Transverse colon (tissue), 4 donors: Measurements from ENCODE around the gene PPP1R9A. TPM values are rescaled to one million over a fixed set of nuclear protein-coding genes. Genes with fewer than 3 reads are reported as not detected.

Experiments used
- DNase-seq: peaks from one replicate; pipeline ENCODE4 v3.0.0-alpha.2; 2019
- H3K27ac ChIP-seq, 4 donors: fragments of 200-600 bp; sonication (generic); 2 replicates each; pipeline ENCODE4 v1.5.1; 2016 to 2018; ENCODE audit warnings: inconsistent platforms in 4 of 4
- H3K27me3 ChIP-seq: fragments of 200-600 bp; sonication (generic); 2 replicates; pipeline ENCODE4 v1.5.1; 2017; ENCODE audit warnings: inconsistent platforms
- H3K36me3 ChIP-seq, 4 donors: fragments of 200-600 bp; sonication (generic); 2 replicates each; pipeline ENCODE4 v1.5.1; 2017 to 2019; ENCODE audit warnings: inconsistent platforms in 4 of 4
- H3K4me1 ChIP-seq, 4 donors: fragments of 200-600 bp; sonication (generic); 2 replicates each; pipeline ENCODE4 v1.5.1; 2017 to 2020; ENCODE audit warnings: inconsistent platforms in 4 of 4
- H3K4me3 ChIP-seq, 4 donors: fragments of 200-600 bp; sonication (generic); 1 replicate in 1 of 4; 2 replicates in 3 of 4; pipeline versions ENCODE4 v1.5.1 to v1.6.1; 2017 to 2019; ENCODE audit warnings: inconsistent platforms in 4 of 4
- H3K9me3 ChIP-seq, 2 donors: fragments of 200-600 bp; sonication (generic); 2 replicates each; pipeline ENCODE4 v1.5.1; 2017 to 2019; ENCODE audit warnings: inconsistent platforms in 2 of 2
- EP300 ChIP-seq: sonication (generic); formaldehyde crosslinking; IDR thresholded peaks from one replicate; pipeline ENCODE4 v1.6.1; 2017; ENCODE audit warnings: antibody characterized with exemption, low read depth
- POLR2A ChIP-seq: fragments of 450-650 bp; IDR thresholded peaks from one replicate; pipeline ENCODE4 v1.6.1; 2016; ENCODE audit warnings: antibody characterized with exemption, mild to moderate bottlenecking, moderate library complexity
- POLR2AphosphoS5 ChIP-seq, 3 donors: sonication (generic); formaldehyde crosslinking; IDR thresholded peaks; one replicate each; pipeline ENCODE4 v1.6.1; 2016; ENCODE audit warnings: antibody characterized with exemption in 3 of 3
- WGBS, 2 donors: methylation state at CpG; one replicate each; pipeline ENCODE4 v1.1.5; 2018; ENCODE audit warnings: low coverage in 1 of 2; 5-methylcytosine and 5-hydroxymethylcytosine counted together
- in situ Hi-C, 4 donors: fragments of 200-750 bp; cut with MboI; loops; one replicate each; pipeline versions ENCODE4 v1.15.0 to v1.15.1; 2017; ENCODE audit warnings: low sequenced_read_pairs in 3 of 4, low pct_ligation_motif_present in 1 of 4, low pct_unique_long_range_greater_than_20kb in 1 of 4
- intact Hi-C: fragments of 100-400 bp; cut with DNase I; formaldehyde crosslinking; loops from one replicate; pipeline ENCODE4 v1.15.1; 2023; ENCODE audit warnings: low total_unique reads
- total RNA-seq, 4 donors: library from RNA; depleted of rRNA; stranded (reverse); fragments of >200 nt; gene quantifications; one replicate each; pipeline ENCODE4 v1.1.0, GENCODE V29; 2016
- TF ChIP-seq, protein P1 (sequence below), 5 experiments: fragments of 200-600 bp in 3 of 5; fragments of 450-650 bp in 2 of 5; sonication (generic) in 3 of 5; IDR thresholded peaks; 1 replicate in 2 of 5; 2 replicates in 3 of 5; pipeline ENCODE4 v1.5.1; 2016 to 2017; ENCODE audit warnings: antibody characterized with exemption in 5 of 5, inconsistent platforms in 3 of 5, mild to moderate bottlenecking in 2 of 5, moderate library complexity in 1 of 5

The PPP1R9A gene
- total RNA-seq, 4 donors from 2014 or later: 13.1 to 30.0 (median 23.2) TPM

DNA sequence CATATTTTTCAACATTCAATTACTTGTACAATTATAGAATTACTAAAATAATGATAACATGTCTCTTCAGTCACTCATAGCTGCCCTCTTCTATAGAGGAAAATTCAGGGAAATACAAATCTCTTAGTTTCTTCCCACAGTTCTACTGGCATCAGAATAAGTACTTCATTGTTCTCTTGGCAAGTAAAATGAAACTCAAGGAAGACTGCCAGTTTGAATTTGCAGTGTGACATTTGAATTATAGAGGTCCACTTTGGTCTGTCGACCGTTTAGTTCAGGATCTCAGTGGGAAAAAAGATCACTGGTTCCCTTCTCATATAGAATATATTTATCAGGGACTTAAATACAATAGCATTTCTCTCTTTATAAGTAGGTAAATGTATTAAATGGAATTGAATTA, 302.4 kb downstream of the PPP1R9A start:
- in situ Hi-C loops: no loop called here
- intact Hi-C loops: no loop called here
- WGBS, 2 donors: 54 to 56% methylated on average over 2 of the region's 2 CpGs
- no peaks in the 10 kb centered on the region for H3K4me1 ChIP-seq
- H3K36me3 ChIP-seq: no peaks in the 10 kb centered on the region
- TF ChIP-seq POLR2A (no peak), EP300 (no peak), POLR2AphosphoS5 (IDR thresholded peaks at IDR 0.05) (no peak)
- TF ChIP-seq, protein P1, sequence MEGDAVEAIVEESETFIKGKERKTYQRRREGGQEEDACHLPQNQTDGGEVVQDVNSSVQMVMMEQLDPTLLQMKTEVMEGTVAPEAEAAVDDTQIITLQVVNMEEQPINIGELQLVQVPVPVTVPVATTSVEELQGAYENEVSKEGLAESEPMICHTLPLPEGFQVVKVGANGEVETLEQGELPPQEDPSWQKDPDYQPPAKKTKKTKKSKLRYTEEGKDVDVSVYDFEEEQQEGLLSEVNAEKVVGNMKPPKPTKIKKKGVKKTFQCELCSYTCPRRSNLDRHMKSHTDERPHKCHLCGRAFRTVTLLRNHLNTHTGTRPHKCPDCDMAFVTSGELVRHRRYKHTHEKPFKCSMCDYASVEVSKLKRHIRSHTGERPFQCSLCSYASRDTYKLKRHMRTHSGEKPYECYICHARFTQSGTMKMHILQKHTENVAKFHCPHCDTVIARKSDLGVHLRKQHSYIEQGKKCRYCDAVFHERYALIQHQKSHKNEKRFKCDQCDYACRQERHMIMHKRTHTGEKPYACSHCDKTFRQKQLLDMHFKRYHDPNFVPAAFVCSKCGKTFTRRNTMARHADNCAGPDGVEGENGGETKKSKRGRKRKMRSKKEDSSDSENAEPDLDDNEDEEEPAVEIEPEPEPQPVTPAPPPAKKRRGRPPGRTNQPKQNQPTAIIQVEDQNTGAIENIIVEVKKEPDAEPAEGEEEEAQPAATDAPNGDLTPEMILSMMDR (IDR thresholded peaks at IDR 0.05): no peak
- DNase-seq: no peak
- H3K4me3 ChIP-seq: no peak overlapping the region
- no peaks in the 10 kb centered on the region for H3K27me3 ChIP-seq
- H3K9me3 ChIP-seq: no peaks in the 10 kb centered on the region
- H3K27ac ChIP-seq: no peak overlapping the region

DNA sequence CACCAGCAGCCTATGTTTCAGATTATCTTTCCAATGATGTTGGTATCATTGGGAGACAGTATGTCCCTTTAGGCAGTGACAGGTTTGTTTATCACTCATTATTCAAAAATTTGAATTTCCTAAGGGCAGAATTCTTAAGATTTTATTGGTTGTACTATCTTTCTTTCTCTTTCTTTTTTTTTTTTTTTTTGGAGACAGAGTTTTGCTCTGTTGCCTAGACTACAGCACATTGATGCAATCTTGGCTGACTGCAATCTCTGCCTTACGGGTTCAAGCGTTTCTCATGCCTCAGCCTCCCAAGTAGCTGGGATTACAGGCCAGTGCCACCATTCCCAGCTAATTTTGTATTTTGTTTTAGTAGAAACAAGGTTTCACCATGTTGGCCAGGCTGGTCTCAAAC, 305.8 kb downstream of the PPP1R9A start:
- H3K4me3 ChIP-seq: no peak overlapping the region
- no peak overlapping the region for H3K27ac ChIP-seq
- WGBS, 2 donors: 89% methylated on average over 2 of the region's 2 CpGs; no CpG with 5 or more reads in 1 of the 2 donors
- intact Hi-C loops (no loop called here), in situ Hi-C loops (no loop called here)
- DNase-seq: no peak
- H3K27me3 ChIP-seq: no peaks in the 10 kb centered on the region
- no peaks in the 10 kb centered on the region for H3K9me3 ChIP-seq
- no peaks in the 10 kb centered on the region for H3K36me3 ChIP-seq
- no peaks in the 10 kb centered on the region for H3K4me1 ChIP-seq
- TF ChIP-seq POLR2A (no peak), POLR2AphosphoS5 (IDR thresholded peaks at IDR 0.05) (no peak), EP300 (no peak)
- TF ChIP-seq, protein P1 (IDR thresholded peaks at IDR 0.05): no peak

DNA sequence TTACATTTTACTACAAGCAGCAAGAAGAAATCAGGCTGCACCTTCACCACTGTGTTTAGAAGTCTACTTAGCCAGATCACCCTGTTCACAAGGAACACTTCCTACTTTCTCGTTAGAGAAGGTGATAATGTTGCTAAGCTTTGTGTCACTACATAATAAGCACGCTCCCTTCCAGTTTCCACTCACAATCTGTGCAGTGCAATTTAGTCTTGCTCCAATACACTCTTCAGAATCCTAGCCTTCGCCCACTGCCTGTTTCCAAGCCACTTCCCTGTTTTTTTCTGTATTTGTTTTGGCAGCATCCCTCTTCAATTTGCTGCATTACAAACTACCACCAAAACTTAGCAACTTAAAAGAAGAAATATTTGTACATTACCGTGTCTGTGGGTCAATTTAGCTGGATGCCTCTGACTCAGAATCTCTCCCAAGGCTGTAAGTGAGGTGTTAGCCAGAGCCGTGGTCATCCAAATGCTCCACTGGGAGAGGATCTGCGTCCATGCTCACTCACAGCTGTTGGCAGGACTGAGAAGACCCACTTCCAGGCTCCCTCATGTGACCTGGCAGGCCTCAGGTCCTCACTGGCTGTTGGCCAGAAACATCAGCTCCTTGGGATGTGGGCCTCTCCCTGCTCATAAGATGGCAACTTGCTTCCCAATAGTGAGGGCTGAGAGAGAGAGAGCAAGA, 306.6 kb downstream of the PPP1R9A start:
- H3K27me3 ChIP-seq: no peaks in the 10 kb centered on the region
- H3K27ac ChIP-seq: no peak overlapping the region
- no peaks in the 10 kb centered on the region for H3K36me3 ChIP-seq
- H3K4me1 ChIP-seq: no peaks in the 10 kb centered on the region
- DNase-seq: no peak
- intact Hi-C loops (no loop called here), in situ Hi-C loops (no loop called here)
- no peak overlapping the region for H3K4me3 ChIP-seq
- no peaks in the 10 kb centered on the region for H3K9me3 ChIP-seq
- 59 to 71% methylated on average over 3 to 6 of the region's 6 CpGs for WGBS, 2 donors
- no peak for TF ChIP-seq EP300
- TF ChIP-seq, protein P1 (IDR thresholded peaks at IDR 0.05): no peak
- no peak for TF ChIP-seq POLR2A
- no peak for TF ChIP-seq POLR2AphosphoS5 (IDR thresholded peaks at IDR 0.05)

GRCh38 chr7:95219721-95220120, 312.3 kb downstream of the PPP1R9A start:
- WGBS, 2 donors: 58 to 63% methylated on average over 2 of the region's 2 CpGs
- no peaks in the 10 kb centered on the region for H3K27me3 ChIP-seq
- H3K36me3 ChIP-seq: no peaks in the 10 kb centered on the region
- no peaks in the 10 kb centered on the region for H3K4me1 ChIP-seq
- H3K4me3 ChIP-seq: no peak overlapping the region
- no peak overlapping the region for H3K27ac ChIP-seq
- intact Hi-C loops (no loop called here), in situ Hi-C loops (no loop called here)
- no peaks in the 10 kb centered on the region for H3K9me3 ChIP-seq
- no peak for DNase-seq
- no peak for TF ChIP-seq POLR2AphosphoS5 (IDR thresholded peaks at IDR 0.05)
- TF ChIP-seq, protein P1 (IDR thresholded peaks at IDR 0.05): no peak
- no peak for TF ChIP-seq EP300
- no peak for TF ChIP-seq POLR2A
